Lung (tissue), 12 donors: ENCODE results near the gene RUSF1. TPM values are rescaled to one million over a fixed set of nuclear protein-coding genes. Genes with fewer than 3 reads are reported as not detected.

Experiments
- ATAC-seq: fragments of 200-7000 bp; cut with Tn5 transposase; one replicate; pipeline ENCODE4 v1.9.1; 2020; ENCODE audit warnings: moderate number of reproducible peaks; ENCODE audit not compliant: insufficient read depth, low FRiP score
- DNase-seq, 3 donors: peaks; one replicate each; pipeline ENCODE4 v3.0.0-alpha.2; 2013 to 2017
- H3K27ac ChIP-seq, 2 donors: one replicate each; pipeline ENCODE4 v1.5.1; 2013; ENCODE audit warnings: mild to moderate bottlenecking in 2 of 2, moderate library complexity in 2 of 2, control low read depth in 1 of 2, inconsistent platforms in 1 of 2, low read depth in 1 of 2, low read length in 1 of 2
- H3K27me3 ChIP-seq, 3 donors: one replicate each; pipeline ENCODE4 v1.5.1; 2013; ENCODE audit warnings: low read length in 2 of 3; ENCODE audit not compliant: control insufficient read depth in 3 of 3, insufficient read depth in 3 of 3
- H3K36me3 ChIP-seq, 4 donors: one replicate each; pipeline ENCODE4 v1.5.1; 2013; ENCODE audit warnings: low read length in 4 of 4, mild to moderate bottlenecking in 1 of 4, moderate library complexity in 1 of 4; ENCODE audit not compliant: control insufficient read depth in 4 of 4, insufficient read depth in 4 of 4
- H3K4me1 ChIP-seq, 5 donors: one replicate each; pipeline ENCODE4 v1.5.1; 2013; ENCODE audit warnings: low read length in 5 of 5, mild to moderate bottlenecking in 2 of 5, moderate library complexity in 1 of 5; ENCODE audit not compliant: control insufficient read depth in 5 of 5, insufficient read depth in 5 of 5
- H3K4me3 ChIP-seq: one replicate; pipeline ENCODE4 v1.5.1; 2013; ENCODE audit warnings: mild to moderate bottlenecking, control low read depth, moderate library complexity
- H3K9ac ChIP-seq, 2 donors: one replicate each; pipeline ENCODE4 v1.5.1; 2013; ENCODE audit warnings: low read length in 2 of 2, control low read depth in 1 of 2; ENCODE audit not compliant: insufficient read depth in 1 of 2
- H3K9me3 ChIP-seq, 4 donors: one replicate each; pipeline ENCODE4 v1.5.1; 2013; ENCODE audit warnings: low read length in 3 of 4, mild to moderate bottlenecking in 1 of 4, moderate library complexity in 1 of 4; ENCODE audit not compliant: control insufficient read depth in 4 of 4, insufficient read depth in 3 of 4
- WGBS, 2 donors: extraction: QIAGEN DNeasy Blood & Tissue Kit; methylation state at CpG; one replicate each; pipeline ENCODE4 v1.1.7; 2013; 5-methylcytosine and 5-hydroxymethylcytosine counted together
- polyA plus RNA-seq, 2 donors: library from polyadenylated mRNA; stranded (reverse); fragments of 200-250 nt; gene quantifications; one replicate each; pipeline ENCODE4 v1.2.1, GENCODE V29; 2013
- total RNA-seq, 2 donors: library from RNA; depleted of rRNA in 1 of 2; stranded (reverse); fragments of >200 nt in 1 of 2; gene quantifications; one replicate each; pipeline ENCODE4 v1.2.1, GENCODE V29; 2014 to 2021
- TF ChIP-seq, protein P1 (sequence below): IDR thresholded peaks from 2 replicates; pipeline ENCODE4 v1.5.1; 2012; ENCODE audit warnings: mild to moderate bottlenecking; ENCODE audit errors: control extremely low read depth, extremely low read depth
- donor health status: control.
- donor health status: control.
- donor health status: Bipolar disorder and iron deficiency.
- donor health status: healthy.
- donor health status: DM: yes; HTN: yes; CAD: no.

The RUSF1 gene
- total and polyA plus RNA-seq, 4 donors = 56.1 to 82.7 (median 73.1) TPM

DNA sequence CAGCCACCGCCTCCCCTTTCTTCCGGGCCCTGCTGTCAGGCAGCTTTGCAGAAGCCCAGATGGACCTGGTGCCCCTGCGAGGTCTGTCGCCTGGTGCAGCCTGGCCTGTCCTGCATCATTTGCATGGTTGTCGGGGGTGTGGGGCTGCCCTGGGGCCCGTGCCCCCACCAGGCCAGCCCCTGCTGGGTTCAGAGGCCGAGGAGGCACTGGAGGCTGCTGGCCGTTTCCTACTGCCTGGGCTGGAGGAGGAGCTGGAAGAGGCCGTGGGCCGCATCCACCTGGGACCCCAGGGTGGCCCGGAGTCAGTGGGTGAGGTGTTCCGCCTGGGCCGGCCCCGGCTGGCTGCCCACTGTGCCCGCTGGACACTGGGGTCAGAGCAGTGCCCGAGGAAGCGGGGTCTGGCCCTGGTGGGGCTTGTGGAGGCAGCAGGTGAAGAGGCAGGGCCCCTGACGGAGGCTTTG lies 41.8 kb downstream of the RUSF1 start:
- ATAC-seq (no peak), DNase-seq (no peak)
- H3K4me1 ChIP-seq = peaks cover 0 to 8% (median 5%) of the 10 kb centered on the region in 5 donors
- no peak overlapping the region for H3K9ac ChIP-seq
- TF ChIP-seq, protein P1, sequence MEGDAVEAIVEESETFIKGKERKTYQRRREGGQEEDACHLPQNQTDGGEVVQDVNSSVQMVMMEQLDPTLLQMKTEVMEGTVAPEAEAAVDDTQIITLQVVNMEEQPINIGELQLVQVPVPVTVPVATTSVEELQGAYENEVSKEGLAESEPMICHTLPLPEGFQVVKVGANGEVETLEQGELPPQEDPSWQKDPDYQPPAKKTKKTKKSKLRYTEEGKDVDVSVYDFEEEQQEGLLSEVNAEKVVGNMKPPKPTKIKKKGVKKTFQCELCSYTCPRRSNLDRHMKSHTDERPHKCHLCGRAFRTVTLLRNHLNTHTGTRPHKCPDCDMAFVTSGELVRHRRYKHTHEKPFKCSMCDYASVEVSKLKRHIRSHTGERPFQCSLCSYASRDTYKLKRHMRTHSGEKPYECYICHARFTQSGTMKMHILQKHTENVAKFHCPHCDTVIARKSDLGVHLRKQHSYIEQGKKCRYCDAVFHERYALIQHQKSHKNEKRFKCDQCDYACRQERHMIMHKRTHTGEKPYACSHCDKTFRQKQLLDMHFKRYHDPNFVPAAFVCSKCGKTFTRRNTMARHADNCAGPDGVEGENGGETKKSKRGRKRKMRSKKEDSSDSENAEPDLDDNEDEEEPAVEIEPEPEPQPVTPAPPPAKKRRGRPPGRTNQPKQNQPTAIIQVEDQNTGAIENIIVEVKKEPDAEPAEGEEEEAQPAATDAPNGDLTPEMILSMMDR = no peak
- H3K27me3 ChIP-seq = no peaks in the 10 kb centered on the region
- 86 to 96% methylated on average over 18 of the region's 18 CpGs for WGBS, 2 donors
- no peak overlapping the region for H3K4me3 ChIP-seq
- H3K9me3 ChIP-seq = no peaks in the 10 kb centered on the region
- H3K27ac ChIP-seq = no peak overlapping the region
- peaks cover 3 to 39% (median 9%) of the 10 kb centered on the region in 4 donors for H3K36me3 ChIP-seq

DNA sequence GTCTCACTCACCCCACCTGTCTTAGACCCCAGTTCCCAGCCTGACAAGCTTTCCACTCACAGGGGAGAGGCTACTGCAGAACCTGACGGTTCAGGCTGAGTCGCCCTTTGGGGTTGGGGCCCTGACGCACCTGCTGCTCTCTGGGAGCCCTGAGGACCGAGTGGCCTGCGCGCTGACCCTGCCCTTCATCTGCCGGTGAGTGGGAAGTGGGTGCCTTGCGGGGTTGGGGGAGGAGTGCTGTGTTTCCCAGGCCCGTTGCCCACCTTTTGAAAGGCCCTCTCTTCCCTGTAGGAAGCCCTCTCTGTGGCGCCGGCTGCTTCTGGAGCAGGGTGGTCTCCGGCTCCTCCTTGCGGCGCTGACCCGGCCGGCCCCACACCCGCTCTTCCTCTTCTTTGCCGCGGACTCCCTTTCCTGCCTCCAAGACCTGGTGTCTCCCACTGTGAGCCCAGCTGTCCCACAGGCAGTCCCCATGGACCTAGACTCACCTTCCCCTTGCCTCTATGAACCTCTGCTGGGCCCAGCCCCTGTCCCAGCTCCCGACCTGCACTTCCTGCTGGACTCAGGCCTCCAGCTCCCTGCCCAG lies 42.3 kb downstream of the RUSF1 start:
- TF ChIP-seq, protein P1 = no peak
- no peak for ATAC-seq
- H3K36me3 ChIP-seq = peaks cover 3 to 39% (median 9%) of the 10 kb centered on the region in 4 donors

DNA sequence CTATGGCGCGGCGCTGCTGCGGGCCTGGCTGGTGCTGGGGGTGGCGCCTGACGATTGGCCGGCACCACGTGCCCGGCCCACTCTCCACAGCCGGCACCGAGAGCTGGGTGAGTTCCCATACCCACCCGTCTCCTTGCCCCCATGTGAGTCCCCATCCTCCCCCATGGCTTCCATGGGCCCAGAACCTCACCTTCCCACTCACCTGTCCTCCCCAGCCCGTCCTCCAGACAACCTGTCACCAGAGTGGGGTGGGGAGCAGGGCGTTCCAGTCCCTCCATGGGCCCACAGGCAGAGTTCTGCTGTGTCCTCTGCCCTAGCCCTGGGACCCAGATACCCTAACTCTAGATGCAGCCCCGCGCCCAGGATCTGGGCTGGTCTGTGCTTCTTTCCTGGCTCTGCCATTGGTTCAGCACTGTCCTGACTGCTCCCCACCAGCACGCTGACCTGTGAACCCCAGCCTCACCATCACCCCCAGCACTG lies 43.4 kb downstream of the RUSF1 start:
- ATAC-seq = no peak
- no peak overlapping the region for H3K4me3 ChIP-seq
- no peak overlapping the region for H3K27ac ChIP-seq
- H3K4me1 ChIP-seq = peaks cover 0 to 8% (median 5%) of the 10 kb centered on the region in 5 donors
- H3K9ac ChIP-seq = no peak overlapping the region
- DNase-seq = no peak
- H3K36me3 ChIP-seq = peaks cover 3 to 39% (median 9%) of the 10 kb centered on the region in 4 donors
- 93 to 95% methylated on average over 14 to 17 of the region's 17 CpGs for WGBS, 2 donors
- TF ChIP-seq, protein P1 = no peak
- no peaks in the 10 kb centered on the region for H3K27me3 ChIP-seq
- H3K9me3 ChIP-seq = no peaks in the 10 kb centered on the region

More for the DNA sequence above, 42.3 kb downstream of the RUSF1 start:
- Histone ChIP-seq H3K4me3 (no peak overlapping the region), H3K9me3 (no peaks in the 10 kb centered on the region), H3K4me1 (peaks cover 0 to 2% (median 0%) of the 10 kb centered on the region in 5 donors), H3K27me3 (no peaks in the 10 kb centered on the region), H3K9ac (no peak overlapping the region), H3K27ac (no peak overlapping the region)
- DNase-seq = no peak
- 73 to 94% methylated on average over 20 of the region's 20 CpGs for WGBS, 2 donors

DNA sequence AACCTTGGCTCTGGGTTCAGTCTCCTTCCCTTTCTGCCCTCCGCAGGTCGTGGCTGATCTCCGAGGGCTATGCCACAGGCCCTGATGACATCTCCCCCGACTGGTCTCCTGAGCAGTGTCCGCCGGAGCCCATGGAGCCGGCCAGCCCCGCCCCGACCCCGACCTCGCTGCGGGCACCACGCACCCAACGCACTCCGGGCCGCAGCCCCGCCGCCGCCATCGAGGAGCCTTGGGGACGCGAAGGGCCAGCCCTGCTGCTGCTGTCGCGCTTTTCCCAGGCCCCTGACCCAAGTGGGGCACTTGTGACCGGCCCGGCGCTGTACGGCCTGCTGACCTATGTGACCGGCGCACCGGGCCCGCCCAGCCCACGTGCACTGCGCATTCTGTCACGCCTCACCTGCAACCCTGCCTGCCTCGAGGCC lies 43.8 kb downstream of the RUSF1 start:
- Histone ChIP-seq H3K27ac (no peak overlapping the region), H3K27me3 (no peaks in the 10 kb centered on the region), H3K4me1 (peaks cover 0 to 8% (median 5%) of the 10 kb centered on the region in 5 donors), H3K9me3 (no peaks in the 10 kb centered on the region), H3K36me3 (peaks cover 3 to 39% (median 9%) of the 10 kb centered on the region in 4 donors), H3K9ac (no peak overlapping the region), H3K4me3 (no peak overlapping the region)
- DNase-seq (no peak), ATAC-seq (no peak)
- 95 to 97% methylated on average over 36 of the region's 36 CpGs for WGBS, 2 donors
- TF ChIP-seq, protein P1 = no peak
